Measurements from ENCODE around the gene KBTBD12.

DNA sequence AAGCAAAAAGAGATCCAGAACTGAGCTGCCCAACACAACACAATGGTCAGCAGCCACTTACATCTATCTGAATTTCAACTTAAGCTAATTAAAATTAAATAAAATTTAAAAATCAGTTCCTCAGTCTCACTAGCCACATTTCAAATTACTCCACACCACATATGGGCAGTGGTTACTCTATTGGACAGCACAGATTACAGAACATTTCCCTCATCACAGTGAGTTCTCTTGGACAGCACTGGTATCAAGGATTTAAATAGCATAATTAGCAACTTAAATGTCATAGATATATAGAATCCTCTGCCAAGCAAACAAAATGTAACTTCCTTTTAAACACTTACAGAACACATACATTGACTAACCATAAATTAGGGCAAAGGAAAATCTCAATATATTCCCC, 64.4 kb downstream of the KBTBD12 start:
- no peak for TF ChIP-seq EZH2 (IDR thresholded peaks at IDR 0.05)
- TF ChIP-seq, protein P1, sequence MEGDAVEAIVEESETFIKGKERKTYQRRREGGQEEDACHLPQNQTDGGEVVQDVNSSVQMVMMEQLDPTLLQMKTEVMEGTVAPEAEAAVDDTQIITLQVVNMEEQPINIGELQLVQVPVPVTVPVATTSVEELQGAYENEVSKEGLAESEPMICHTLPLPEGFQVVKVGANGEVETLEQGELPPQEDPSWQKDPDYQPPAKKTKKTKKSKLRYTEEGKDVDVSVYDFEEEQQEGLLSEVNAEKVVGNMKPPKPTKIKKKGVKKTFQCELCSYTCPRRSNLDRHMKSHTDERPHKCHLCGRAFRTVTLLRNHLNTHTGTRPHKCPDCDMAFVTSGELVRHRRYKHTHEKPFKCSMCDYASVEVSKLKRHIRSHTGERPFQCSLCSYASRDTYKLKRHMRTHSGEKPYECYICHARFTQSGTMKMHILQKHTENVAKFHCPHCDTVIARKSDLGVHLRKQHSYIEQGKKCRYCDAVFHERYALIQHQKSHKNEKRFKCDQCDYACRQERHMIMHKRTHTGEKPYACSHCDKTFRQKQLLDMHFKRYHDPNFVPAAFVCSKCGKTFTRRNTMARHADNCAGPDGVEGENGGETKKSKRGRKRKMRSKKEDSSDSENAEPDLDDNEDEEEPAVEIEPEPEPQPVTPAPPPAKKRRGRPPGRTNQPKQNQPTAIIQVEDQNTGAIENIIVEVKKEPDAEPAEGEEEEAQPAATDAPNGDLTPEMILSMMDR (IDR thresholded peaks at IDR 0.05) = no peak
- no peak for TF ChIP-seq EZH2phosphoT487 (IDR thresholded peaks at IDR 0.05)
